ENCODE results near the gene GALR3. TPM values are rescaled to one million over a fixed set of nuclear protein-coding genes. Genes with fewer than 3 reads are reported as not detected.
"Not testable (repeated sequence)": the region's sequence is repeated elsewhere in the genome, so short reads cannot be mapped to it uniquely, and the experiment has no call there.

Gene GALR3, protein sequence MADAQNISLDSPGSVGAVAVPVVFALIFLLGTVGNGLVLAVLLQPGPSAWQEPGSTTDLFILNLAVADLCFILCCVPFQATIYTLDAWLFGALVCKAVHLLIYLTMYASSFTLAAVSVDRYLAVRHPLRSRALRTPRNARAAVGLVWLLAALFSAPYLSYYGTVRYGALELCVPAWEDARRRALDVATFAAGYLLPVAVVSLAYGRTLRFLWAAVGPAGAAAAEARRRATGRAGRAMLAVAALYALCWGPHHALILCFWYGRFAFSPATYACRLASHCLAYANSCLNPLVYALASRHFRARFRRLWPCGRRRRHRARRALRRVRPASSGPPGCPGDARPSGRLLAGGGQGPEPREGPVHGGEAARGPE
- polyA plus RNA-seq (ENCODE audit: insufficient read length in 3 of 3): not detected

GRCh38 chr22:37823134-37823985 is at the start of gene GALR3:
Gene GALR3, plus strand, starts transcription at chr22:37823382. Its CDS starts 25 bp downstream, at chr22:37823407.
- no peak for DNase-seq (ENCODE audit: low read depth in 3 of 3, low spot score in 2 of 3)

- DNase-seq (ENCODE audit: low read depth in 3 of 3, low spot score in 2 of 3): no peak
Observed at GRCh38 chr22:37774728-37775127, 48.5 kb upstream of the GALR3 start.

DNA sequence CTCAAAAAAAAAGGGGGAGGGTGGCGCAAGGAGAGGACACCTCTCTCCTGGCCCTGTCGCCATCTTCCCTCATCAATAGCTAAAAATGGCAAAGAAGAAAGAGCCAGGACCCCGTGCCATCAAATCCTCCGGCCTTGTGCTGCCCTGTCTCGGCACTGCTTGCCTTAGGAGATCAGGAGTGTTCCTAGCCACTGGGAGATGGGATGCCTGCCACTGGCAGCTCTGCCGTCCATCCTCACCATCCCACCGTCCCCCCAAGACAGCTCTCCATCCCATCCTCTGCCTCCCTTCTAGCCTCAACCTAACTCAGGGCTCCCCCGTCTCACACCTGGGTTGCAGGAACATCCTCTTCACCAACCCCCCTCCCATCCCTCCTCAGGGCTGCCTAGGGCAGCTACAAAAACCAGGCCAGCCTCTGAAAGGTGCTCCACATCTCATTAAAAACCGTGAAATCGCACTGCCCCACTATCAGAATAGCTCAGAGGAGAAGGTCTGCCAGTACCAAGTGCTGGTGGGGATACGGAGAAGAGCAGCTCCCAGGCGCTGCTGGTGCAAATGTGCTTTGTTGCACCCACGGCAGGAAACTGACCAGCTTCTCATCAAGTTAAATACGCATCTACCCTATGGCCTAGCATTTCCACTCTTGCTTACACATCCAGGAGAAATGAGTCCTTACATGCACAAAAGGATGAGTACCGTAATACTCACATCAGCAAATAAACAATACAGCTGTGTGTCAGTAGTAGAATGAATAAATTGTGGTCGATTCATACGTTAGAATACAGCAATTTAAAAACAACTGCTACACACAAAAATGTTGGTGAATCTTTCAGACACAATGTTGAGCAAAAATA is 47.2 kb upstream of the GALR3 start:
- DNase-seq (ENCODE audit: low read depth in 3 of 3, low spot score in 2 of 3): no peak

DNA sequence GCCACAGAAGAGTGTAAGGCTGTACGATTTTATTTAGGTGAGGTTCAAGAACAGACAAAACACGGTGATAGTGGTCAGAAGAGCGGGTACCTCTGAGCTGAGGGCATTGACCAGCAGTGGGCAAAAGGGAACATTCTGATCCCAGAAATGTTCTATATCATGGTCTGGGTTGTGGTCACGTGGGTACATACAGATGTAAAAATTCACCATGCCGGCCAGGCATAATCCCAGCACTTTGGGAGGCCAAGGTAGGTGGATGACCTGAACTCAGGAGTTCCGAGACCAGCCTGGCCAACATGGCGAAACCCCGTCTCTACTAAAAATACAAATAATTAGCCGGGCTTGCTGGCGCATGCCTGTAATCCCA is 46.6 kb upstream of the GALR3 start:
- DNase-seq (ENCODE audit: low read depth in 3 of 3, low spot score in 2 of 3): no peak

DNA sequence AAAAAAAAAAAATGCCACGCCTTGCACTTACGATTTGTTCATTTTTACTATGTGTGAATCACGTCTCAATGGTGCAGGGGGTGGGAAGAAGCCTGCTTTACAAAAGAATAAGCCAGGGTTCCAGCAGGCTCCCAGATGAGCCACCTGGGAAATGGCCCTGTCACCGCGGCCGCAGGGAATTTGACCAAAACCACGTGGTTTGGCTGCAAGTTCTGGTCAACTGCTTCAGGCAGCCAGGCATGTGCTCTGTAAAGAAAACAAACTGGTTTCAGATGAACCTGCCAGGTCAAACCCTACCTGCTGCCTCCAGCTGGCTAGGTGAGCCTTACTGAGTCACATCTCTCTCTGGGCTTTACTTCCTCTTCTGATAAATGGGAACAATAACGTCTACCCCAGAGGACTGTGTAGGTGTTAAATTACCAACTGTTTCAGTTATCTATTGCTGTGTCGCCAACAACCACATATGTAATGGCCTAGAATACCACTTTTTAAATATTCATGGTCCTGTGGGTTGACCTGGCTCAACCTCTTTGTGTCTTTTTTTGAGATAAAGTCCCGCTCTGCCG is 46.0 kb upstream of the GALR3 start:
- DNase-seq (ENCODE audit: low read depth in 3 of 3, low spot score in 2 of 3): peak in 1 of 3 donors; percentile 27

GRCh38 chr22:37778370-37779009 is 44.7 kb upstream of the GALR3 start:
- no peak for DNase-seq (ENCODE audit: low read depth in 3 of 3, low spot score in 2 of 3)

GRCh38 chr22:37781434-37782059 is 41.6 kb upstream of the GALR3 start:
- DNase-seq (ENCODE audit: low read depth in 3 of 3, low spot score in 2 of 3): no peak

GRCh38 chr22:37782340-37783168 is 40.6 kb upstream of the GALR3 start:
- no peak for DNase-seq (ENCODE audit: low read depth in 3 of 3, low spot score in 2 of 3)

DNA sequence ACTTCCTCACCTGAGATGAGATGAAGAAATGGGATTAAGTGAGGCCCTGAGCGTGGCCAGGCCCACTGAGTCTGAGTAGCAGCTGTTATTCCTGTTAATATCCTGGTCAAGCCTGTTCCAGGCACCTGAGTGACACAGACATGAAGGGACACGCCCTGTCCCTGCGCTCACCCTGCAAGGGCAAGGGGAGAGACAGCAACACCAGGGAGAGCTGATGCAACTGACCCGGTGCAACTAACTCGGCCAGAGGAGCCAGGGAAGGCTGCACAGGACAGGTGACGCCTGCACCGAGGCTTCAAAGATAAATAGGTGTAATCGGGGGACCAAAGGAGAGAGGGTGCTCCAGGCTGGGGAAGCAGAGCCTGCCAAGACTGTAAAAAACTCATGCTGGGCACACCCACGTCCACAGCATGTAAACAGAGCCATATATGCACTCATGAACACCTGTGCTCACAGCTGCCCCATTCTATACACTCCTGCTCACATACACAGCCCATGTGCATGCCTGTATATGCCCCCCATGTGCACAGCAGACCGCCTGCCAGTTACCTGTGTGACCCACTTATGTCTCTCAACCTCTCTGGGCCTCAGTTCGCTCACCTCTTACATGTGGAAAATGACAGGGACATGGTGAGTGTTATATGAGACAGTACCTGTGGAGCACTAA is 38.2 kb upstream of the GALR3 start:
- DNase-seq (ENCODE audit: low read depth in 3 of 3, low spot score in 2 of 3): no peak

- no peak for DNase-seq (ENCODE audit: low read depth in 3 of 3, low spot score in 2 of 3)
Observed at GRCh38 chr22:37790234-37790633, 32.9 kb upstream of the GALR3 start.

DNA sequence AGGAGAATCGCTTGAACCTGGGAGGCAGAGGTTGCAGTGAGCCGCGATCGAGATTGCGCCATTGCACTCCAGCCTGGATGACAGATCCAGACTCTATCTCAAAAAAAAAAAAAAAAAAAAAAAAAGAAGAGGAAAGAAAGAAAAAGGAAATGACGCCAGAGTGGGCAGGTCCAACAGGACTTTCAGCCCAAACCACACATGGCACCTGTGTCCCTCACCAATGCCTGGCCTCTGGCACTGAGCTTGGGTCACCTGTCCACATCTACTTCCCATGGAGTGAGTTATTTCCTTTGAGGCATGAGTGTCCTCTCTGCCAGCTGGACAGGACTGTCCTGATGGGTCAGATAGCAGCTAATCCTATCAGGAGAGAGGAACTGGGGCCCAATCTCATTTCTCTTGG is 30.7 kb upstream of the GALR3 start:
- no peak for DNase-seq (ENCODE audit: low read depth in 3 of 3, low spot score in 2 of 3)

- no peak for DNase-seq (ENCODE audit: low read depth in 3 of 3, low spot score in 2 of 3)
Observed at GRCh38 chr22:37794376-37794775, 28.8 kb upstream of the GALR3 start.

GRCh38 chr22:37796079-37796478 is 27.1 kb upstream of the GALR3 start:
- no peak for DNase-seq (ENCODE audit: low read depth in 3 of 3, low spot score in 2 of 3)

DNA sequence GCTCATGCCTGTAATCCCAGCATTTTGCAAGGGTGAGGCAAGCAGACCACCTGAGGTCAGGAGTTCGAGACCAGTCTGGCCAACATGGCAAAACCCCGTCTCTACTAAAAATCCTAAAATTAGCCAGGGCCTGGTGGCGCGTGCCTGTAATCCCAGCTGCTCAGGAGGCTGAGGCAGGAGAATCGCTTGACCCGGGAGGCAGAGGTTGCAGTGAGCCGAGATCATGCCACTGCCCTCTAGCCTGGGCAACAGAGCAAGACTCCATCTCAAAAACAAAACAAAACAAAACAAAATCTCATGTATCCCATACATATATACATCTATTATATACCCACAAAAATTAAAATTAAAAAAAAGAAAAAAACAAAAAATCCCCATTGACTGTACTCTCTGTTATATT is 25.9 kb upstream of the GALR3 start:
- not testable (repeated sequence) for DNase-seq (ENCODE audit: low read depth in 3 of 3, low spot score in 2 of 3)

DNA sequence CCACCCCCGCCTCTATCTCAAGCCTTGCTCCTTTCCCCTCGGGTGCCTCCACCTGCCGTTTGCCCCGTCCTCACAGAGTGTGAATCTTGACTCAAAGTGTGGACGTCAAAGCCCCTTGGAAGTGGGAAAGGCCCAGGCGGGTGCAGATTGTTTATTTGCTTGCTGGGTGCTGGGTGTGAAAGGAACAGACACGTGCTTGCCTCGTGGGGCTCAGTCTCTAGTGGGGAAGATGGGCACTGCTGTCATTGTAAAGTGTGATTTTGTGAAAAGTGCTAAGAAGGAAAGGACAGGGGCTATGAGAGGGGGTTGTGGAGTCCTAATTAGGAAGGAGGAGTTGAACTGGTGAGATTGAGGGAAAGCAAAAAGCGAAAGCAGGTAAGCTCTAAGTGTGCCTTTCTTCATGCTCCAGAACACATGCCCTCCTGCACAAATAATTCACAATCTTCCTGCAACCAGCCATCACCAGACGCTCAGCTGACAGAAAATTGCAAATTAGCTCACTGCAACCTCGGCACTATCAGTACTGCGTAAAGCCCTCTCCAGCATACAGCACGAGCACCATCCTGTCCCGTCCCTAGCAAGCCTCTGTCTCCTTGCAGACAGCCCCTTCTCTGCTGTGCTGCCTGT is 25.2 kb upstream of the GALR3 start:
- no peak for DNase-seq (ENCODE audit: low read depth in 3 of 3, low spot score in 2 of 3)

DNA sequence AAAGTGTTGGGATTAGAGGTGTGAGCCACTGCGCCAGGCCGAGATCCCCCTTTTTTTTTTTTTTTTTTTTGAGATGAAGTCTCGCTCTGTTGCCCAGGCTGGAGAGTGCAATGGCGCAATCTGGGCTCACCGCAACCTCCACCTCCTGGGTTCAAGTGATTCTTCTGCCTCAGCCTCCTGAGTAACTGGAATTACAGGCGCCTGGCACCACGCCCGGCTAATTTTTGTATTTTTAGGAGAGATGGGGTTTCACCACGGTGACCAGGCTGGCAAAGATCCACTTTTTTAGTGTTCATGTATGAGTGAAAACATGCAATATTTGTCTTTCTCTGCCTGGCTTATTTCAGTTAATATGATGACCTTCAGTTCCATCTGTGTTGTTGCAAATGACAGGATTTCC is 23.2 kb upstream of the GALR3 start:
- not testable (repeated sequence) for DNase-seq (ENCODE audit: low read depth in 3 of 3, low spot score in 2 of 3)

DNA sequence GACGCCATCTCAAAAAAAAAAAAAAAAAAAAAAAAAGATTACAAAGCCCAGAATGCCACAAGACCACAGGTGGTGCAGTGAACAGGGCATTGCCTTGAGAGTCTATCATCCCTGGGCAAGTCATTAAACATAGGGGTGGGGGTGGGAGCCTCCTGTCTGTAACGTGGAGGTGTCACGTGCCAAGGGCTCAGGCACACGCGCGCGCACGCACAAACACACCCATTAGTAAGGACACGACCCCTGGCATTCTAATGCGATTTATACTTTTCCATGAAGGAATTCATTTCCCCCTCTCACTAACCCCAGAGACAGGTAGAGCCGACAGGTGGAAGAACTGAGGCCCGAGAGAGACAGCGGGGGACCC is 21.3 kb upstream of the GALR3 start:
- no peak for DNase-seq (ENCODE audit: low read depth in 3 of 3, low spot score in 2 of 3)

All from right renal cortex interstitium (tissue), 3 donors.